B cell (primary cell): ENCODE results near the gene PRRG1.

ENCODE experiments used
- CTCF ChIP-seq: fragments of 200-600 bp; IDR thresholded peaks from one replicate; pipeline ENCODE4 v1.8.0; 2022; ENCODE audit warnings: antibody characterized with exemption, mild to moderate bottlenecking
- EZH2 ChIP-seq: IDR thresholded peaks from 2 replicates; pipeline ENCODE4 v1.6.1; 2012; ENCODE audit warnings: borderline replicate concordance, low read depth, mild to moderate bottlenecking, moderate library complexity, low read length; ENCODE audit not compliant: insufficient read depth, poor library complexity, severe bottlenecking

- TF ChIP-seq CTCF (no peak), EZH2 (no peak)
Observed at GRCh38 chrX:37455381-37455780, 106.2 kb downstream of the PRRG1 start.
